Measurements from ENCODE around the gene USP2.

Gene USP2

DNA sequence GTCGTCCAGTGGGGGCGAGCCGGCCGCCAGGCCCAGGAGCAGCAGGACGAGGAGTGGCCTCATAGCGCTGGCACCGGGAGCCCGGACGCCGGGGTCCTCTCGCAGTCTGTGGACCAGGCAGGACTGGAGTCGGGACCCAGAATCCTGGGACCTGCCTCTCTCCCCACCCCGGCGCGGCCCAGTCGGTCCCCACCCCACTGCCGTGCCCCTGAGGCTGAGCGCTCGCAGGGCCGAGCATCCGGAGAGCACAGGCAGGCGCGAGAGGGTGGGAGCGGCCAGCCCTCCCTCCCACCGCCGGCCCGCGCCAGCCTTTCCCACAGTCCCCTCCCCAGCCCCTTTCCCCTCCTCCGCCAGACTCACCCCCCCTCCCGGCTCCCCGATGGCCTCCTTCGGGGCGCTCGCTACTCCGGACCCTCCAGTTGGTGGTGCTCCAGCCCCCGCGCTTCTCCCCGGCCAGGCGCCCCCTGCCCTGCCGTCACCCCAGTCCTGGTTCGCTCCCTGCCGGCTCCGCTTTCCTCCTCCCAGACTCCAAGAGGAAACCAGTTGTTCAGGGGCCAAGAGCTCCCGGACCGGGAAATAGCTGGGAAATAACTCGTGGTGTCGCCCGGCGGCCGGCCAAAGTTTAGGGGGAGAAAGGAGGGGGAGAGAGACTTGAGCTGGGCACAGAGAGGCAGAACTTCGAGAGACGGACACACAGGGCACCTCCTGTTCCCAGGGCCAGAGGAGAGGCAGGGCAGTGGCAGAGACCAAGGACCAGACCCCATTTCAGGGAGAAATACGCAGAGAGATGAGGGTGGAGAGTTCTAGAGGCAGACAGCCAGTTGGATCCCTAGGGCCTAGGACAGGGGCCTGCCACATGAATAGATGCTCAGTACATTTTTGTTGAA lies 40.9 kb downstream of the USP2 start, which contains the start of gene C1QTNF5:
C1QTNF5 (minus strand) TSS at position 549 of the 887 bp plus-strand sequence; CDS start at position 63, 486 bp downstream.
- no peak for DNase-seq

DNA sequence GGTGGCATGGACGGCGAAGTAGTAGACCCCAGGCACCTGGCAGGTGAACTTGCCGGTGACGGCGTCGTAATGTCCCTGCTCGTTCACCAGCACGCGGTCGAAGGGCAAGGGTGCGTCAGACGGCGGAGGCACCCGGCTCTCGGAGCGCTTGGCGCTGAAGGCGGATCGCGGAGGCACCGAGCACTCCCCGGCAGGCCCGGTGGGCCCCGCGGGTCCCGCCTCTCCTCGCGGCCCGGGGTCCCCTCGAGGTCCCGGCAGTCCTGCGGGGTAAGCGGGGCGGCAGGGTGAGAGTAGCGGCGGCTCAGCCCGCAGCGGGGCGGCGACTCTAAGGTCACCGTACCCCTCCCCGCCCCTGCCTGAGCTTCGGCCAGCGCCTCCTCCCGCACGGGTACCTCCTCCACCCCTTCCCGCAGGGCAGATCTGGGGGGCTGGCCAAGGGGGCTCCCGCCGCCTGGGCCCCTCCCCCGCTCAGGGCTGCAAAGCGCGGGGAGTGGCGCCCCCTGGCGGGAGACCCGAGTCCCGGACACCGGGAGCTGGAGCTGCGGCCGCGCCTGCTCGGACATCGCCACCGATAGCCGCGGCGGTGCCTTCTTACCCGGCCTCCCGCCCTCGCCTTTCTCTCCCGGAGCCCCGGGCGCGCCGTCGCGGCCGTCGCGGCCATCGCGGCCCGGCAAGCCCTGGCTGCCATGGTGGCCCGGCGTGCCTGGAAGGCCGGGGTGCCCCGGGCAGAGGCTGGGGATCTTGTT lies 41.7 kb downstream of the USP2 start:
- DNase-seq, result no peak

- DNase-seq, result no peak
These were observed 42.4 kb downstream of the USP2 start for GRCh38 chr11:119338965-119339588.

- peak; percentile 77 for DNase-seq
These were observed 43.1 kb downstream of the USP2 start for GRCh38 chr11:119338318-119338890.

- no peak for DNase-seq
These were observed 43.7 kb downstream of the USP2 start for GRCh38 chr11:119337581-119338317.

DNA sequence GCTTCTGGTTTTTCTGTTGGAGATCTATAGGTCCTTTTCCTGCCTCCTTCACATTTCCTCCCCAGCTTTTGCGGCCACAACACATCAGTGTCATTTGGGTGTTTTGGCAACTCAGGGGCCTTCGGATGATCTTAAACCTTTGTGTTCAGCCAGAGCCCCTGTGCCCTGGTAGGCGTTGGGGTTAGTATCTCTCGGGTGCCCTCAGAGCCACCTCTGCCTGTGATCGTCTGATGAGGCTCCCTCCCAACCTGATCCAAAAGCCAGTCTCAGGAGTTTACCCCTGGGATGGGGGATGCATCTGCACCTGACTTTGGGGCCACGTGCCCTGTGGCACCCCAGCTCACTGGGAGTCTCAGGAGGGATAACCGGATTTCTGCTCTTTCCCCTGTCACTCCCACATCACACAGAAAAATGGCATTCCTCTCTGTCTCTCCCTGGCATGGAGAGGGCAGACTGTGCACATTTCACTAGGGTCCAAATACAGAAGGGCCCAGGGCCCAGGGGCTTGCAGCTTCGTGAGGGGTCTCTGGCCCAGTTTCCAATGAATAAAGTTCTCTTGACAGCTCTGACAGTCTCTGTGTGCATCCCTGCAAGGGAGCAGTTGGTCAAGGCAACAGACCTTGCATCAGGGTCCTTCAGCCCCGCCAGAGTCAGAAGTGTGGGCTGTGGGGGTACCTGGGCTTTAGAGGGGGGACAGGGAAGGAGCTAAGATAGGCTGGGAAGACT lies 44.6 kb downstream of the USP2 start:
- no peak for DNase-seq

DNA sequence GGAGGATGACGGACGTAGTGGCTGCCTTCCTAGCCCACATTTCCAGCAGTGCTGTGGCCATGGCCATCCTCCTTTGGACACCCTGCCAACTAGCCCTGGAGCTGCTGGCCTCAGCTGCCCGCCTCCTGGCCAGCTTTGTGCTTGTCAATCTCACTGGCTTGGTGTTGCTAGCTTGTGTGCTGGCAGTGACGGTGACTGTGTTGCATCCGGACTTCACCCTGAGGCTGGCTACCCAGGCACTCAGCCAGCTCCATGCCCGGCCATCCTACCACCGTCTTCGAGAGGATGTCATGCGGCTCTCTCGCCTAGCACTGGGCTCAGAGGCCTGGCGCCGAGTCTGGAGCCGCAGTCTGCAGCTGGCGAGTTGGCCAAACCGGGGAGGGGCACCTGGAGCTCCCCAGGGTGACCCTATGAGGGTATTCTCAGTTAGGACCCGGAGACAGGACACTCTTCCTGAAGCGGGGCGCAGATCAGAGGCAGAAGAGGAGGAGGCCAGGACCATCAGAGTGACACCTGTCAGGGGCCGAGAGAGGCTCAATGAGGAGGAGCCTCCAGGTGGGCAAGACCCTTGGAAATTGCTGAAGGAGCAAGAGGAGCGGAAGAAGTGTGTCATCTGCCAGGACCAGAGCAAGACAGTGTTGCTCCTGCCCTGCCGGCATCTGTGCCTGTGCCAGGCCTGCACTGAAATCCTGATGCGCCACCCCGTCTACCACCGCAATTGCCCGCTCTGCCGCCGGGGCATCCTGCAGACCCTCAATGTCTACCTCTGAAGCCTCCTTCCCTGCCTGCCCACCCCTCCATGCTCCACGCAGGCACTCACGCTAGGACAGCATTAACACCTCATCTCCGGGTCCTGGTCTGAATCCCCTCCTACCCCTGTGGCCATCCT lies 45.6 kb downstream of the USP2 start:
- DNase-seq, result no peak

GRCh38 chr11:119335091-119335654 lies 46.3 kb downstream of the USP2 start:
- DNase-seq, result no peak

- DNase-seq, result peak; percentile 99
These were observed 47.1 kb downstream of the USP2 start, which contains the start of gene RNF26 for GRCh38 chr11:119334174-119334930. Gene RNF26 (plus strand): TSS chr11:119334527. CDS start chr11:119335123, 596 bp downstream.

- DNase-seq, result no peak
These were observed 49.3 kb downstream of the USP2 start for GRCh38 chr11:119332111-119332765.

- no peak for DNase-seq
These were observed 51.3 kb downstream of the USP2 start for GRCh38 chr11:119330237-119330636.

- DNase-seq, result no peak
These were observed 52.2 kb downstream of the USP2 start for GRCh38 chr11:119329320-119329719.

- DNase-seq, result no peak
These were observed 57.3 kb downstream of the USP2 start for GRCh38 chr11:119324189-119324588.

GRCh38 chr11:119323532-119324033 lies 57.9 kb downstream of the USP2 start:
- peak; percentile 65 for DNase-seq

DNA sequence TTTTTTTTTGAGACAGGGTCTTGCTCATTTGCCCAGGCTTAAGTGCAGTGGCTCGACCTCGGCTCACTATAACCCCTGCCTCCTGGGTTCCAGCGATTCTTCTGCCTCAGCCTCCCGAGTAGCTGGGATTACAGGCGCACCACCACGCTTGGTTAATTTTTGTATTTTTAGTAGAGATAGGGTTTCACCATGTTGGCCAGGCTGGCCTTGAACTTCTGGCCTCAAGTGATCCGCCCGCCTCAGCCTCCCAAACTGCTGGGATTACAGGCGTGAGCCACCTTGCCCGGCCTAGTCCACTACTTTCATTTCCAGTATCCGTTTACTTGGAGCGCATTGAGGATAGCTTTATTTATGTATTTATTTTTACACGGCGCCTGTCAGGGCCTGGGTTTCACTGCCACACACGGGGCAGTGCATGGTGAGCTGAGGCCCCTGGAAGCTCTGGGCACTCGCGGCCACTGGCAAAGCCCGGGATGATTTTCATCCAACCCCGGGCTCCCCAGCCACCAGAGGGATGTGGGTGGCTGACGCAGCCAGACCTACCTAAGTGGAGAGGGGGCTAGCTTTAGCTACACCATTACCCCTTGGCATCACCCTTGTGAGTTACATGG lies 58.5 kb downstream of the USP2 start:
- DNase-seq, result no peak

- no peak for DNase-seq
These were observed 59.1 kb downstream of the USP2 start for GRCh38 chr11:119322360-119322739.

GRCh38 chr11:119320776-119321524 lies 60.5 kb downstream of the USP2 start:
- no peak for DNase-seq
